Astrocyte (in vitro differentiated cells and primary cell): Measurements from ENCODE around the gene SMC6.

Experiments
- CTCF ChIP-seq: IDR thresholded peaks from 2 replicates; pipeline ENCODE4 v1.5.1; 2011; ENCODE audit warnings: low read depth, mild to moderate bottlenecking, inconsistent platforms, low read length, moderate library complexity; ENCODE audit not compliant: insufficient read depth
- EZH2 ChIP-seq: IDR thresholded peaks from 2 replicates; pipeline ENCODE4 v1.6.1; 2012; ENCODE audit warnings: mild to moderate bottlenecking, low read length, inconsistent platforms; ENCODE audit not compliant: insufficient read depth

- TF ChIP-seq CTCF (no peak), EZH2 (no peak)
Measured at GRCh38 chr2:17791817-17792130, 38.2 kb upstream of the SMC6 start.
